GM13977 (cell line): Measurements from ENCODE around the gene LRRC43.

ENCODE experiments used
- DNase-seq: peaks from one replicate; pipeline ENCODE4 v3.0.0; 2012; ENCODE audit warnings: low spot score
- CTCF ChIP-seq: IDR thresholded peaks from 2 replicates; pipeline ENCODE4 v1.5.1; 2012; ENCODE audit warnings: mild to moderate bottlenecking, control low read depth; ENCODE audit not compliant: insufficient read depth; ENCODE audit errors: extremely low read depth, missing control alignments
- in situ Hi-C: fragments of 300-500 bp; cut with MboI; formaldehyde crosslinking; loops from one replicate; pipeline ENCODE4 v1.12.0; 2022; ENCODE audit warnings: low sequenced_read_pairs, low pct_unique_long_range_greater_than_20kb, mixed read lengths, inconsistent platforms; ENCODE audit not compliant: unreplicated experiment

Gene LRRC43

GRCh38 chr12:122183588-122183940 is 641 bp downstream of the LRRC43 start:
- in situ Hi-C loops: loop anchor here (10.0 kb wide), 1 partner anchor 129 kb away; no protein-coding TSS in a partner anchor
- TF ChIP-seq CTCF: no peak
- no peak for DNase-seq

- no peak for TF ChIP-seq CTCF
- in situ Hi-C loops: loop anchor here (10.0 kb wide), 1 partner anchor 130 kb away; no protein-coding TSS in a partner anchor
- DNase-seq: peak; percentile 55
Observed at GRCh38 chr12:122184517-122184916, 1.6 kb downstream of the LRRC43 start.

GRCh38 chr12:122185079-122185478 is 2.2 kb downstream of the LRRC43 start:
- TF ChIP-seq CTCF: no peak
- in situ Hi-C loops: loop anchor here (10.0 kb wide), 1 partner anchor 130 kb away; no protein-coding TSS in a partner anchor
- DNase-seq: no peak

GRCh38 chr12:122185494-122186082 is 2.7 kb downstream of the LRRC43 start:
- in situ Hi-C loops: loop anchor here (10.0 kb wide), 1 partner anchor 131 kb away; no protein-coding TSS in a partner anchor
- TF ChIP-seq CTCF: no peak
- DNase-seq: no peak

GRCh38 chr12:122187466-122187865 is 4.5 kb downstream of the LRRC43 start:
- DNase-seq: no peak
- in situ Hi-C loops: loop anchor here (10.0 kb wide), 1 partner anchor 133 kb away; no protein-coding TSS in a partner anchor
- TF ChIP-seq CTCF: no peak

GRCh38 chr12:122189626-122190475 is 6.9 kb downstream of the LRRC43 start:
- TF ChIP-seq CTCF: no peak
- DNase-seq: no peak
- in situ Hi-C loops: loop anchor here (10.0 kb wide), 1 partner anchor 135 kb away; no protein-coding TSS in a partner anchor
